Muscle layer of duodenum (tissue), 2 donors: ENCODE results near the gene PPP1R1C.

Source experiments
- H3K27ac ChIP-seq: one replicate; pipeline ENCODE4 v1.7.0; 2013; ENCODE audit warnings: mild to moderate bottlenecking, low read length
- H3K27me3 ChIP-seq: one replicate; pipeline ENCODE4 v1.7.0; 2013; ENCODE audit warnings: low read depth, mild to moderate bottlenecking, control low read depth, low read length
- H3K36me3 ChIP-seq, 2 donors: one replicate each; pipeline ENCODE4 v1.7.0; 2013; ENCODE audit warnings: low read length in 2 of 2, control low read depth in 1 of 2, mild to moderate bottlenecking in 1 of 2; ENCODE audit not compliant: insufficient read depth in 2 of 2, control insufficient read depth in 1 of 2
- H3K4me1 ChIP-seq, 2 donors: one replicate each; pipeline ENCODE4 v1.7.0; 2013; ENCODE audit warnings: low read length in 2 of 2, mild to moderate bottlenecking in 2 of 2, control low read depth in 1 of 2, moderate library complexity in 1 of 2; ENCODE audit not compliant: insufficient read depth in 2 of 2, control insufficient read depth in 1 of 2
- H3K4me3 ChIP-seq, 2 donors: one replicate each; pipeline ENCODE4 v1.7.0; 2013; ENCODE audit warnings: low read length in 2 of 2, low read depth in 1 of 2, mild to moderate bottlenecking in 1 of 2
- H3K9me3 ChIP-seq, 2 donors: one replicate each; pipeline ENCODE4 v1.7.0; 2013; ENCODE audit warnings: low read length in 2 of 2, control low read depth in 1 of 2, mild to moderate bottlenecking in 1 of 2; ENCODE audit not compliant: control insufficient read depth in 1 of 2
- donor health status: healthy.

PPP1R1C gene, protein sequence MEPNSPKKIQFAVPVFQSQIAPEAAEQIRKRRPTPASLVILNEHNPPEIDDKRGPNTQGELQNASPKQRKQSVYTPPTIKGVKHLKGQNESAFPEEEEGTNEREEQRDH

DNA sequence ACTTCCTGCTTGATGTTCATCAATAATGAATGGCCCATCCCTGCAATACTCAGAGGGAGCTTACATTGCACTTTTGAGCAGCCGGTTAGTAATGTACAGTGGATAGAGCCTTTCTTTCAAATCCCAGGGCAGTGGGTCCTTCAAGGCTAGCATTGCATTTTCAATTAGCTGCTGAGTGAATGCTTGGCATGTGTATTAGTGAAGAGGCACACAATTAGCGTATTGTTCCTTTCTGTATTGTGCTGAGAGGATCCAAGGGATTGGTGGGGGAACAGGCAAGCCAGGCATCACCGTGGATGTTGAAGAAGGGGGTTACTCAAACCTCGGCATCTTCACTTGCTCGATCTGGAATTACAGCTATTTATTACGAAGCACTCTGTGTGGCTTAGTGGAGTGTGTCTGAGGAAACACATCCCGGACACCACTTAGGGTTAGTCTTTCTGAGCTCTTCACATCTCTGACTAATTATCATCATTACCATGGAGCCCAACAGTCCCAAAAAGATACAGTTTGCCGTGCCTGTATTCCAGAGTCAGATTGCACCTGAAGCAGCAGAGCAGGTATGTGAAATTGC, at the start of gene PPP1R1C:
TSS of gene PPP1R1C (plus strand) at position 222 of the 574 bp plus-strand sequence. CDS start at position 480, 258 bp downstream.
- peaks cover 0 to 27% of the 10 kb centered on the region in 2 donors for H3K4me1 ChIP-seq
- no peaks in the 10 kb centered on the region for H3K9me3 ChIP-seq
- H3K27me3 ChIP-seq, result no peaks in the 10 kb centered on the region
- no peaks in the 10 kb centered on the region for H3K36me3 ChIP-seq
- H3K27ac ChIP-seq, result peak within 1 kb of the TSS; percentile 21
- H3K4me3 ChIP-seq, result peak within 1 kb of the TSS in 1 of 2 donors; percentile 10

GRCh38 chr2:181937473-181937872, 48.2 kb upstream of the PPP1R1C start:
- Histone ChIP-seq H3K27ac (peak overlapping the region; percentile 31), H3K4me1 (peaks cover 0 to 21% of the 10 kb centered on the region in 2 donors), H3K27me3 (no peaks in the 10 kb centered on the region), H3K36me3 (no peaks in the 10 kb centered on the region), H3K9me3 (no peaks in the 10 kb centered on the region), H3K4me3 (no peak overlapping the region)

DNA sequence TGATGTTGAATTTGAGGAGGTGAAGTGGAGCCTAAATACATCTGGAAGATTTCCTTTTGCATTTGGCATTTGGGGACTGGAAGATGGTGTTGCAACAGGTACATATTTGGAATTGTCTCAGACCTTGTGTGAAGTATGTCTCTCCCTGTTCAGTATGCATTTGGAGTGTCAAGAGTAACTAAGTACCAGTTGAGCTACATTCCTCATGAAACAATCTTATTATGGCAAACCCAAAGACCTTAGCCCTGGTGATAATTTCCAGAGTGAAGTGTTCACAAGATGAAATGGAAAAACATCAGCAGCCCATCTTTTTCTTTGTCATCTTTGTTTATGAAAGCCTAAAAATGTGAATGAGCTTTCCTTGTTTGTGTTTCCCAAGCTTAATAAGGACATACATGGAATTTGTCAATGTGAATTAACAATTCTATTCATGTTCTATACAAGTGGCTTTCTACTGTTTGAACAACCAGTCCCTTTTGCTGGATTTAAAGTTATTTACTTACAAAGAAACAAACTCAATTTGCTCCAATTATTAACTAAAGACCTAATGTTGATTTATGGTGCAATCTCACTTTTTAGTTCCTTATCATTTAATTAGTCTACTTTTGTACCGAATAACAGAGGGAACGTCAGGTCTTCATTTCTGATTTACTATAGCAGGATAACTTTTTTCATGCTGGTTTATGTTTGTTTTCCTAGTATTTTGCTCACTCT, 42.1 kb upstream of the PPP1R1C start:
- H3K27me3 ChIP-seq, result no peaks in the 10 kb centered on the region
- H3K27ac ChIP-seq, result peak overlapping the region; percentile 21
- no peaks in the 10 kb centered on the region for H3K36me3 ChIP-seq
- H3K4me3 ChIP-seq, result no peak overlapping the region
- no peaks in the 10 kb centered on the region for H3K9me3 ChIP-seq
- H3K4me1 ChIP-seq, result no peaks in the 10 kb centered on the region

GRCh38 chr2:181944164-181944913, 41.3 kb upstream of the PPP1R1C start:
- no peaks in the 10 kb centered on the region for H3K36me3 ChIP-seq
- H3K9me3 ChIP-seq, result no peaks in the 10 kb centered on the region
- no peak overlapping the region for H3K4me3 ChIP-seq
- H3K27ac ChIP-seq, result peak overlapping the region; percentile 21
- no peaks in the 10 kb centered on the region for H3K27me3 ChIP-seq
- no peaks in the 10 kb centered on the region for H3K4me1 ChIP-seq

DNA sequence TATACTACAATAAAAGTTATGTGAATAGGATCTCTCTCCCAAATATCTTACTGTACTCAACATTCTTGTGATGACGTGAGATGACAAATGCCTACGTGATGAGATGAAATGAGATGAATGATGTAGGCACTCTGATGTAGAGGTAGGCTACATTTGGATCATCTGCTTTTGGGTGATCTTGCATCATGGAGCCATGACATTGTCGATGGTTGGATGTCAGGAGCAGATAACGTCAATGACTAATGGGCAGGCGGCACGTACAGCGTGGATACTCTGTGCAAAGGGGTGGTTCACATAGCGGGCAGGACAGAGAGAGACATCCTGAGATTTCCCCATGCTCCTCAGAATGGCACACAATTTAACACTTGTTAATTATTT, 40.8 kb upstream of the PPP1R1C start:
- Histone ChIP-seq H3K27ac (no peak overlapping the region), H3K4me1 (no peaks in the 10 kb centered on the region), H3K4me3 (no peak overlapping the region), H3K36me3 (no peaks in the 10 kb centered on the region), H3K9me3 (no peaks in the 10 kb centered on the region), H3K27me3 (no peaks in the 10 kb centered on the region)

- H3K4me1 ChIP-seq, result no peaks in the 10 kb centered on the region
- no peaks in the 10 kb centered on the region for H3K27me3 ChIP-seq
- H3K9me3 ChIP-seq, result no peaks in the 10 kb centered on the region
- no peak overlapping the region for H3K4me3 ChIP-seq
- no peaks in the 10 kb centered on the region for H3K36me3 ChIP-seq
- no peak overlapping the region for H3K27ac ChIP-seq
These were observed 39.1 kb upstream of the PPP1R1C start for GRCh38 chr2:181946444-181947127.

GRCh38 chr2:181947273-181947672, 38.4 kb upstream of the PPP1R1C start:
- no peaks in the 10 kb centered on the region for H3K27me3 ChIP-seq
- no peak overlapping the region for H3K27ac ChIP-seq
- H3K4me3 ChIP-seq, result no peak overlapping the region
- no peaks in the 10 kb centered on the region for H3K4me1 ChIP-seq
- no peaks in the 10 kb centered on the region for H3K36me3 ChIP-seq
- H3K9me3 ChIP-seq, result no peaks in the 10 kb centered on the region

DNA sequence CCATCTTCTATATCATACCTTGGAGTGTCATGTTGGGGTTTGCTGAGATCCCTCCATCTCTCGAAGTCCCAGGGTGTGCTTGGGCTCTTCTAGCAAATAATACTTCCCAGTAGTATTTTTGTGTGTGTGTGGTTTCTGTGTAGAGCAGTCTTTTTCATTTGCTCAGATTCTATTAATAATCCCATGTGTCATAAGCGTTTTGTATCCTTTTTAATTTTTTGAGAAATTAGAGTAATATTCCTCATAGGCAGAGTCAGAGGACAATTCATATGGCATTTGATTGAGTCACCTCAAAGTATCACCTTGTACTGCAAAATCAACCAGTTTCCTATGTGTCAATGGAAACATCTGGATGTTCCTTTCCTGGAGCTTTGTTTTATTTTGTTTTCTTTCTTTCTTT, 37.4 kb upstream of the PPP1R1C start:
- H3K27me3 ChIP-seq, result no peaks in the 10 kb centered on the region
- no peaks in the 10 kb centered on the region for H3K4me1 ChIP-seq
- no peak overlapping the region for H3K27ac ChIP-seq
- no peaks in the 10 kb centered on the region for H3K9me3 ChIP-seq
- no peak overlapping the region for H3K4me3 ChIP-seq
- no peaks in the 10 kb centered on the region for H3K36me3 ChIP-seq

GRCh38 chr2:181949047-181949446, 36.6 kb upstream of the PPP1R1C start:
- Histone ChIP-seq H3K4me3 (no peak overlapping the region), H3K27me3 (no peaks in the 10 kb centered on the region), H3K4me1 (no peaks in the 10 kb centered on the region), H3K36me3 (no peaks in the 10 kb centered on the region), H3K27ac (no peak overlapping the region), H3K9me3 (no peaks in the 10 kb centered on the region)

DNA sequence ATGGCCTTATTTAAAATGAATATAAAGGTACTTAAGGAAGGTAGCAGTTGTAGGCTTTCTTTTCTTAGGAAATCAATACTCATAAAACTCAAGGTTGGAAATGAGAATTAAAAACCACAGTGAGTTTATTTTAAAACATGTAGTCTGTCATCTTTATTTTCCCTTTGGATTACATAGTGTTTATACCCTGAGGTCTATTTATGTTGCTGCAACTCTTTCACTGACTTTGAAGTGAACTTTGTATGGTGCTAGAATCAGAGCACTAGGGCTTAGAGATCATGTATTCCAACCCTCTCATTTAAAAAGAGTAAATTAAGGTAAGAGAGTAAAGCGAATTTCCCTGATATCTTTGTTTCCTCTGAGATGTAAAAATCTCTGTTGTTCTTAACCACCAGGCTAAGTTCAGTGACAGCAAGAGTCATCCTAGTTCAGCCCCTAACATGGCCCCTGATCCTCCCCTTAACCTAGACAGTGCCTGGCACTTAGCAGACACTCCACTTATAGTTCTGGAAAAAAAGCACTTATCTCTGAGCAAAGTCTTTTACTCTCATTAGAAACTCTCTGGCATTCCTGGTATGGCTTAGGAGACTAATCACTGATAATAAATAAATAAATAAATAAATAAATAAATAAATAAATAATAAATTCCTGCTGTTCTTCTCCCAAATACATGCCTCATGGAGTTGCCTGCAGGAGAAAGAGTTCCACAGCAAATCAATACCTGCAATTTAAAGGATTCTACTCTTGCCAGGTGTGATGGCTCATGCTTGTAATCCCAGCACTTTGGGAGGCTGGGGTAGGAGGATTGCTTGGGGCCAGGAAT, 33.0 kb upstream of the PPP1R1C start:
- Histone ChIP-seq H3K9me3 (no peaks in the 10 kb centered on the region), H3K27me3 (no peaks in the 10 kb centered on the region)

More for the DNA sequence above, 33.0 kb upstream of the PPP1R1C start:
- peaks cover 0 to 7% of the 10 kb centered on the region in 2 donors for H3K4me1 ChIP-seq
- no peak overlapping the region for H3K4me3 ChIP-seq
- no peak overlapping the region for H3K27ac ChIP-seq
- no peaks in the 10 kb centered on the region for H3K36me3 ChIP-seq
